Spleen (tissue), 11 donors: ENCODE data around the gene GATAD2A. TPM values are rescaled to one million over a fixed set of nuclear protein-coding genes. Genes with fewer than 3 reads are reported as not detected.

Source experiments
- DNase-seq: peaks from one replicate; pipeline ENCODE4 v3.0.0-alpha.2; 2020
- H3K27ac ChIP-seq, 8 donors: fragments of 200-600 bp; sonication (generic) in 7 of 8; 1 replicate in 4 of 8; 2 replicates in 4 of 8; pipeline versions ENCODE4 v1.5.0 to v1.8.0; 2016 to 2021; ENCODE audit warnings: inconsistent platforms in 4 of 8, mild to moderate bottlenecking in 4 of 8, moderate library complexity in 1 of 8
- H3K27me3 ChIP-seq, 7 donors: fragments of 200-600 bp; sonication (generic) in 6 of 7; replicated peaks in 1 of 7; 1 replicate in 4 of 7; 2 replicates in 3 of 7; pipeline versions ENCODE4 v1.5.0 to v1.8.0; 2016 to 2021; ENCODE audit warnings: inconsistent platforms in 3 of 7, mild to moderate bottlenecking in 1 of 7
- H3K36me3 ChIP-seq, 6 donors: fragments of 200-600 bp; sonication (generic) in 5 of 6; 1 replicate in 4 of 6; 2 replicates in 2 of 6; pipeline versions ENCODE4 v1.5.0 to v1.8.0; 2016 to 2021; ENCODE audit warnings: inconsistent platforms in 2 of 6
- H3K4me1 ChIP-seq, 6 donors: fragments of 200-600 bp; sonication (generic) in 5 of 6; 1 replicate in 3 of 6; 2 replicates in 3 of 6; pipeline versions ENCODE4 v1.5.0 to v1.8.0; 2016 to 2021; ENCODE audit warnings: inconsistent platforms in 3 of 6
- H3K4me3 ChIP-seq, 8 donors: fragments of 200-600 bp; sonication (generic) in 7 of 8; 1 replicate in 4 of 8; 2 replicates in 4 of 8; pipeline versions ENCODE4 v1.5.0 to v1.8.0; 2016 to 2021; ENCODE audit warnings: inconsistent platforms in 4 of 8, mild to moderate bottlenecking in 4 of 8, moderate library complexity in 2 of 8
- H3K9me3 ChIP-seq, 8 donors: fragments of 200-600 bp; sonication (generic) in 7 of 8; 1 replicate in 4 of 8; 2 replicates in 4 of 8; pipeline versions ENCODE4 v1.5.0 to v1.8.0; 2016 to 2021; ENCODE audit warnings: inconsistent platforms in 4 of 8
- POLR2A ChIP-seq, 3 donors: fragments of 450-650 bp; IDR thresholded peaks; one replicate each; pipeline ENCODE4 v1.5.1; 2017; ENCODE audit warnings: antibody characterized with exemption in 3 of 3, mild to moderate bottlenecking in 1 of 3
- POLR2AphosphoS5 ChIP-seq, 3 donors: sonication (generic); formaldehyde crosslinking; IDR thresholded peaks; one replicate each; pipeline ENCODE4 v1.5.1; 2017; ENCODE audit warnings: antibody characterized with exemption in 3 of 3
- WGBS, 5 donors: extraction: QIAGEN DNeasy Blood & Tissue Kit in 3 of 5; methylation state at CpG; one replicate each; pipeline versions ENCODE4 v1.1.5 to v1.1.7; 2013 to 2018; 5-methylcytosine and 5-hydroxymethylcytosine counted together
- intact Hi-C: fragments of 100-400 bp; cut with DNase I; formaldehyde crosslinking; loops from one replicate; pipeline ENCODE4 v1.15.0; 2023; ENCODE audit warnings: low total_unique reads
- polyA plus RNA-seq, 3 donors: library from polyadenylated mRNA; stranded (reverse); fragments of 200-250 nt; gene quantifications; one replicate each; pipeline ENCODE4 v1.2.1, GENCODE V29; 2013
- total RNA-seq, 7 donors: library from RNA; depleted of rRNA in 3 of 7; stranded (reverse); fragments of >200 nt in 3 of 7; fragmentation: NEBNext Ultra II Directional in 4 of 7; extraction: Animal tissue kit (Norgen Biotek cat#: 25700) in 4 of 7; gene quantifications; one replicate each; pipeline versions ENCODE4 v1.1.0 to v1.2.1, GENCODE V29; 2016 to 2021
- TF ChIP-seq, protein P1 (sequence below), 11 experiments: fragments of 200-600 bp in 7 of 11; fragments of 450-650 bp in 4 of 11; sonication (generic) in 4 of 11; IDR thresholded peaks in 8 of 11; conservative IDR thresholded peaks in 3 of 11; 1 replicate in 7 of 11; 2 replicates in 4 of 11; pipeline versions ENCODE4 v1.4.0 to v1.8.0; 2016 to 2021; ENCODE audit warnings: antibody characterized with exemption in 11 of 11, inconsistent platforms in 4 of 11, mild to moderate bottlenecking in 1 of 11
- donor health status: healthy with polysubstance abuse.
- donor health status: DM: no; HTN: no; CAD: no; lungs with moderate emphysema.
- donor health status: DM: no; HTN: no; CAD: no.
- donor health status: Bipolar disorder and iron deficiency.
- donor health status: healthy.
- donor health status: DM: no; HTN: no; CAD: no.
- donor health status: DM: yes; HTN: yes; CAD: no.

The GATAD2A gene
- total and polyA plus RNA-seq, 10 donors = 11.6 to 122 (median 66.8) TPM

GRCh38 chr19:19475015-19475765 is 69.7 kb downstream of the GATAD2A start:
- DNase-seq = peak; percentile 78
- intact Hi-C loops = no loop called here
- H3K4me3 ChIP-seq = no peak overlapping the region
- H3K9me3 ChIP-seq = no peaks in the 10 kb centered on the region
- H3K4me1 ChIP-seq = peaks cover 34 to 96% (median 67%) of the 10 kb centered on the region in 6 donors
- H3K36me3 ChIP-seq = peaks cover 0 to 47% (median 3%) of the 10 kb centered on the region in 6 donors
- H3K27me3 ChIP-seq = no peaks in the 10 kb centered on the region
- peak overlapping the region in 7 of 8 donors; percentile 49 to 75 (median 59) for H3K27ac ChIP-seq
- TF ChIP-seq, protein P1, sequence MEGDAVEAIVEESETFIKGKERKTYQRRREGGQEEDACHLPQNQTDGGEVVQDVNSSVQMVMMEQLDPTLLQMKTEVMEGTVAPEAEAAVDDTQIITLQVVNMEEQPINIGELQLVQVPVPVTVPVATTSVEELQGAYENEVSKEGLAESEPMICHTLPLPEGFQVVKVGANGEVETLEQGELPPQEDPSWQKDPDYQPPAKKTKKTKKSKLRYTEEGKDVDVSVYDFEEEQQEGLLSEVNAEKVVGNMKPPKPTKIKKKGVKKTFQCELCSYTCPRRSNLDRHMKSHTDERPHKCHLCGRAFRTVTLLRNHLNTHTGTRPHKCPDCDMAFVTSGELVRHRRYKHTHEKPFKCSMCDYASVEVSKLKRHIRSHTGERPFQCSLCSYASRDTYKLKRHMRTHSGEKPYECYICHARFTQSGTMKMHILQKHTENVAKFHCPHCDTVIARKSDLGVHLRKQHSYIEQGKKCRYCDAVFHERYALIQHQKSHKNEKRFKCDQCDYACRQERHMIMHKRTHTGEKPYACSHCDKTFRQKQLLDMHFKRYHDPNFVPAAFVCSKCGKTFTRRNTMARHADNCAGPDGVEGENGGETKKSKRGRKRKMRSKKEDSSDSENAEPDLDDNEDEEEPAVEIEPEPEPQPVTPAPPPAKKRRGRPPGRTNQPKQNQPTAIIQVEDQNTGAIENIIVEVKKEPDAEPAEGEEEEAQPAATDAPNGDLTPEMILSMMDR (IDR thresholded peaks at IDR 0.05 in 8 of 11, conservative IDR thresholded peaks at IDR 0.05 in 3 of 11) = no peak
- peak in 2 of 3 donors; percentile 15 to 29 for TF ChIP-seq POLR2AphosphoS5 (IDR thresholded peaks at IDR 0.05)
- 66 to 80% (median 73%) methylated on average over 20 to 21 of the region's 21 CpGs for WGBS, 5 donors

- no peaks in the 10 kb centered on the region for H3K9me3 ChIP-seq
- peak overlapping the region in 6 of 8 donors; percentile 52 to 75 (median 62) for H3K27ac ChIP-seq
- intact Hi-C loops = no loop called here
- peaks cover 31 to 96% (median 63%) of the 10 kb centered on the region in 6 donors for H3K4me1 ChIP-seq
- H3K4me3 ChIP-seq = peak overlapping the region in 1 of 8 donors; percentile 1
- H3K27me3 ChIP-seq = no peaks in the 10 kb centered on the region
- no peak for DNase-seq
- WGBS, 5 donors = 69 to 74% (median 73%) methylated on average over 17 to 19 of the region's 19 CpGs
- H3K36me3 ChIP-seq = peaks cover 0 to 56% (median 5%) of the 10 kb centered on the region in 6 donors
- TF ChIP-seq, protein P1 (IDR thresholded peaks at IDR 0.05 in 8 of 11, conservative IDR thresholded peaks at IDR 0.05 in 3 of 11) = peak in 5 of 11 experiments; percentile 20 to 47 (median 36)
- TF ChIP-seq POLR2AphosphoS5 (IDR thresholded peaks at IDR 0.05) = no peak
These were observed 70.7 kb downstream of the GATAD2A start for GRCh38 chr19:19475849-19476828.

DNA sequence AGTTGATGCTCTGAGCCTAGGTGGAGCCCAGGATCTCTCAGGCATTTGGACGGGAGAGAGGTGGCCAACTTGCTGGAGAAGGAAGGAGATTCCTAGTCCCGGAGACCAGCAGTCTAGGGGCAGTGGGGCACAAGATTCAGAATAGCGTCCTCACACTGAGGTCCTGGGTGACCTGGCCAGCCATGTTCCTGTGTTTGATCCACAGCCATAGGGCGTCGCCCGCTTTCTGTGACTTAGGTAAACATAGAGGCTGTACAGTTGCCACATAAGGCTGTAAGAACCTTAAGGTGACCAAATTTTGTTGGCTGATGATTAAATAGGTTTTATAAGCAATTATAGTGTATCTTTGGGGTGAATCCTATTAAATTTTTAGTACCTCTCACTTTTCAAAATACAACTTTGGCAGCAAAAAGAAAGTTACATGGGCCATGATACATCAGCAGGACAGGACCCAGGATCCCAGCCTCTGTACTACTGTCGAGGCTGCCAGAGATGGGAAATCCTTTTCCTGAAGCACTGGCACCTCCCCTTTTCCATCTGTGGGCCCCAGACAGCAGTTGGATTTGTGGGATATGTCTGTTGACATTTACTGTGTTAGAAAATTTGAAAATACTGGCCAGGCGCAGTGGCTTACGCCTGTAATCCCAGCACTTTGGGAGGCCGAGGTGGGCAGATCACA is 72.4 kb downstream of the GATAD2A start:
- H3K4me1 ChIP-seq = peaks cover 21 to 94% (median 51%) of the 10 kb centered on the region in 6 donors
- WGBS, 5 donors = 88 to 93% (median 91%) methylated on average over 9 to 10 of the region's 10 CpGs
- no peak overlapping the region for H3K4me3 ChIP-seq
- H3K36me3 ChIP-seq = peaks cover 0 to 67% (median 6%) of the 10 kb centered on the region in 6 donors
- DNase-seq = no peak
- H3K9me3 ChIP-seq = no peaks in the 10 kb centered on the region
- H3K27me3 ChIP-seq = no peaks in the 10 kb centered on the region
- intact Hi-C loops = no loop called here
- peak overlapping the region in 3 of 8 donors; percentile 6 to 65 (median 7) for H3K27ac ChIP-seq
- TF ChIP-seq, protein P1 (IDR thresholded peaks at IDR 0.05 in 8 of 11, conservative IDR thresholded peaks at IDR 0.05 in 3 of 11) = no peak
- no peak for TF ChIP-seq POLR2AphosphoS5 (IDR thresholded peaks at IDR 0.05)
- TF ChIP-seq POLR2A (IDR thresholded peaks at IDR 0.05) = no peak
